Brain pericyte (primary cell): ENCODE results near the gene KRT35.

Source experiments
- DNase-seq: peaks from one replicate; pipeline ENCODE4 v3.0.0-alpha.2; 2012; ENCODE audit warnings: low read depth, low spot score

The KRT35 gene

GRCh38 chr17:41489531-41489930 is 8.6 kb upstream of the KRT35 start, which contains the start of gene KRT36:
KRT36 (minus strand) TSS chr17:41489910; CDS start chr17:41489864, 46 bp downstream.
- no peak for DNase-seq

- DNase-seq = no peak
Measured at GRCh38 chr17:41486809-41487530, 6.0 kb upstream of the KRT35 start.

- no peak for DNase-seq
Measured at GRCh38 chr17:41486316-41486715, 5.4 kb upstream of the KRT35 start.

- DNase-seq = no peak
Measured at GRCh38 chr17:41484920-41485904, 4.3 kb upstream of the KRT35 start.

GRCh38 chr17:41483991-41484826 is 3.3 kb upstream of the KRT35 start:
- no peak for DNase-seq

GRCh38 chr17:41483531-41483930 is 2.6 kb upstream of the KRT35 start:
- no peak for DNase-seq

- DNase-seq = no peak
Measured at GRCh38 chr17:41480581-41480980, 370 bp downstream of the KRT35 start.

- no peak for DNase-seq
Measured at GRCh38 chr17:41480136-41480535, 815 bp downstream of the KRT35 start.

GRCh38 chr17:41478237-41478636 is 2.7 kb downstream of the KRT35 start:
- DNase-seq = no peak

GRCh38 chr17:41476866-41477815 is 3.8 kb downstream of the KRT35 start:
- no peak for DNase-seq

GRCh38 chr17:41475421-41475820 is 5.5 kb downstream of the KRT35 start:
- DNase-seq = no peak

- no peak for DNase-seq
Measured at GRCh38 chr17:41474863-41475262, 6.1 kb downstream of the KRT35 start.

GRCh38 chr17:41468346-41468745 is 12.6 kb downstream of the KRT35 start:
- DNase-seq = no peak

- DNase-seq = no peak
Measured at GRCh38 chr17:41467561-41467960, 13.4 kb downstream of the KRT35 start.

- DNase-seq = no peak
Measured at GRCh38 chr17:41466988-41467387, 14.0 kb downstream of the KRT35 start, which contains the start of gene KRT32. KRT32 (minus strand) TSS chr17:41467386; CDS start chr17:41467325, 61 bp downstream.

- DNase-seq = no peak
Measured at GRCh38 chr17:41464682-41465081, 16.3 kb downstream of the KRT35 start.

GRCh38 chr17:41464173-41464572 is 16.8 kb downstream of the KRT35 start:
- no peak for DNase-seq

- DNase-seq = no peak
Measured at GRCh38 chr17:41463746-41464145, 17.2 kb downstream of the KRT35 start.

GRCh38 chr17:41462705-41463104 is 18.2 kb downstream of the KRT35 start:
- DNase-seq = no peak

- no peak for DNase-seq
Measured at GRCh38 chr17:41457676-41458075, 23.3 kb downstream of the KRT35 start.
